Spinal cord (tissue), 10 donors: Measurements from ENCODE around the gene UBE2C. TPM values are rescaled to one million over a fixed set of nuclear protein-coding genes. Genes with fewer than 3 reads are reported as not detected.

Source experiments
- DNase-seq, 6 donors: peaks; one replicate each; pipeline versions ENCODE4 v3.0.0 to v3.0.0-alpha.2; 2013 to 2015; ENCODE audit warnings: low spot score in 6 of 6, low read depth in 4 of 6
- H3K27ac ChIP-seq: one replicate; pipeline ENCODE4 v1.5.1; 2013; ENCODE audit warnings: low read depth, low read length, control low read depth
- H3K27me3 ChIP-seq: one replicate; pipeline ENCODE4 v1.6.1; 2013; ENCODE audit warnings: low read length; ENCODE audit not compliant: control insufficient read depth, insufficient read depth
- H3K36me3 ChIP-seq: one replicate; pipeline ENCODE4 v1.6.1; 2013; ENCODE audit warnings: low read length; ENCODE audit not compliant: control insufficient read depth, insufficient read depth
- H3K4me1 ChIP-seq: one replicate; pipeline ENCODE4 v1.6.1; 2013; ENCODE audit warnings: low read length; ENCODE audit not compliant: control insufficient read depth, insufficient read depth
- H3K4me3 ChIP-seq: one replicate; pipeline ENCODE4 v1.5.1; 2013; ENCODE audit warnings: low read depth, low read length, control low read depth
- H3K9me3 ChIP-seq: one replicate; pipeline ENCODE4 v1.6.1; 2013; ENCODE audit warnings: low read length; ENCODE audit not compliant: control insufficient read depth, insufficient read depth
- WGBS: methylation state at CpG from one replicate; pipeline ENCODE4 v1.1.5; 2013; ENCODE audit warnings: missing lambda C conversion rate; ENCODE audit not compliant: insufficient coverage; 5-methylcytosine and 5-hydroxymethylcytosine counted together
- polyA plus RNA-seq, 2 donors: library from polyadenylated mRNA; unstranded; fragments of 120-200 nt; gene quantifications; one replicate each; pipeline ENCODE4 v1.2.1, GENCODE V29; 2013; ENCODE audit not compliant: insufficient read length in 2 of 2
- total RNA-seq, 2 donors: library from RNA; depleted of rRNA in 1 of 2; stranded (reverse); fragments of 120-200 nt in 1 of 2; fragments of >200 nt in 1 of 2; gene quantifications; one replicate each; pipeline versions ENCODE4 v1.2.3 to v1.2.4, GENCODE V29; 2013 to 2014
- donor health status: healthy.

Gene UBE2C
- total and polyA plus RNA-seq, 4 donors, result 7.1 to 36.0 (median 29.3) TPM

- Histone ChIP-seq H3K4me3 (no peak overlapping the region), H3K27me3 (no peaks in the 10 kb centered on the region), H3K9me3 (no peaks in the 10 kb centered on the region), H3K27ac (no peak overlapping the region), H3K4me1 (peaks cover 5% of the 10 kb centered on the region), H3K36me3 (no peaks in the 10 kb centered on the region)
- no peak for DNase-seq
- WGBS, result 81% methylated on average over 3 of the region's 7 CpGs
Observed at GRCh38 chr20:45776931-45777330, 35.5 kb upstream of the UBE2C start.

GRCh38 chr20:45779011-45779915 is 33.2 kb upstream of the UBE2C start:
- WGBS, result 67% methylated on average over 6 of the region's 8 CpGs
- H3K36me3 ChIP-seq, result no peaks in the 10 kb centered on the region
- no peaks in the 10 kb centered on the region for H3K9me3 ChIP-seq
- H3K4me3 ChIP-seq, result no peak overlapping the region
- H3K27me3 ChIP-seq, result no peaks in the 10 kb centered on the region
- DNase-seq, result peak in 2 of 6 donors; percentile 3 to 70
- peak overlapping the region; percentile 78 for H3K27ac ChIP-seq
- peaks cover 20% of the 10 kb centered on the region for H3K4me1 ChIP-seq

GRCh38 chr20:45780159-45780558 is 32.3 kb upstream of the UBE2C start:
- Histone ChIP-seq H3K4me1 (peaks cover 20% of the 10 kb centered on the region), H3K4me3 (no peak overlapping the region), H3K36me3 (no peaks in the 10 kb centered on the region), H3K27me3 (no peaks in the 10 kb centered on the region), H3K9me3 (no peaks in the 10 kb centered on the region), H3K27ac (no peak overlapping the region)
- no peak for DNase-seq
- 90% methylated on average over 2 of the region's 4 CpGs for WGBS

- DNase-seq, result no peak
- H3K27me3 ChIP-seq, result no peaks in the 10 kb centered on the region
- no peaks in the 10 kb centered on the region for H3K36me3 ChIP-seq
- no peaks in the 10 kb centered on the region for H3K9me3 ChIP-seq
- H3K27ac ChIP-seq, result no peak overlapping the region
- no peak overlapping the region for H3K4me3 ChIP-seq
- peaks cover 20% of the 10 kb centered on the region for H3K4me1 ChIP-seq
- WGBS, result 70% methylated on average over 1 of the region's 4 CpGs
Observed at GRCh38 chr20:45781391-45781931, 31.0 kb upstream of the UBE2C start.

GRCh38 chr20:45782890-45783289 is 29.6 kb upstream of the UBE2C start:
- Histone ChIP-seq H3K36me3 (no peaks in the 10 kb centered on the region), H3K9me3 (no peaks in the 10 kb centered on the region), H3K4me1 (peaks cover 20% of the 10 kb centered on the region), H3K27me3 (no peaks in the 10 kb centered on the region), H3K4me3 (no peak overlapping the region), H3K27ac (no peak overlapping the region)
- no peak for DNase-seq
- WGBS, result 91% methylated on average over 2 of the region's 4 CpGs

- Histone ChIP-seq H3K4me1 (peaks cover 20% of the 10 kb centered on the region), H3K27me3 (no peaks in the 10 kb centered on the region), H3K27ac (peak overlapping the region; percentile 17), H3K36me3 (no peaks in the 10 kb centered on the region), H3K9me3 (no peaks in the 10 kb centered on the region), H3K4me3 (no peak overlapping the region)
- WGBS, result 33% methylated on average over 4 of the region's 6 CpGs
- peak in 4 of 6 donors; percentile 48 to 79 (median 62) for DNase-seq
Observed at GRCh38 chr20:45783656-45784294, 28.7 kb upstream of the UBE2C start.

- H3K27me3 ChIP-seq, result no peaks in the 10 kb centered on the region
- no CpG with 5 or more reads among the region's 3 CpGs for WGBS
Observed at GRCh38 chr20:45788351-45788750, 24.1 kb upstream of the UBE2C start.

GRCh38 chr20:45792317-45793118 is 19.9 kb upstream of the UBE2C start:
- Histone ChIP-seq H3K27me3 (no peaks in the 10 kb centered on the region), H3K4me3 (peak overlapping the region; percentile 81), H3K36me3 (peaks cover 25% of the 10 kb centered on the region), H3K27ac (peak overlapping the region; percentile 79), H3K9me3 (no peaks in the 10 kb centered on the region), H3K4me1 (peaks cover 12% of the 10 kb centered on the region)
- no peak for DNase-seq
- WGBS, result 35% methylated on average over 11 of the region's 19 CpGs

More at GRCh38 chr20:45788351-45788750, 24.1 kb upstream of the UBE2C start:
- no peaks in the 10 kb centered on the region for H3K9me3 ChIP-seq
- no peak overlapping the region for H3K27ac ChIP-seq
- no peak for DNase-seq
- peaks cover 2% of the 10 kb centered on the region for H3K36me3 ChIP-seq
- H3K4me3 ChIP-seq, result no peak overlapping the region
- peaks cover 20% of the 10 kb centered on the region for H3K4me1 ChIP-seq

- Histone ChIP-seq H3K27me3 (no peaks in the 10 kb centered on the region), H3K36me3 (peaks cover 38% of the 10 kb centered on the region), H3K4me3 (no peak overlapping the region), H3K27ac (no peak overlapping the region), H3K4me1 (peaks cover 9% of the 10 kb centered on the region), H3K9me3 (no peaks in the 10 kb centered on the region)
- 91% methylated on average over 11 of the region's 11 CpGs for WGBS
- DNase-seq, result no peak
Observed at GRCh38 chr20:45796337-45797065, 15.9 kb upstream of the UBE2C start.
